AG04450 (cell line): Measurements from ENCODE around the gene GUCA2B. TPM values are rescaled to one million over a fixed set of nuclear protein-coding genes. Genes with fewer than 3 reads are reported as not detected.

Experiments used
- CTCF ChIA-PET: fragments of 300-600, 350-600 bp; formaldehyde crosslinking; extraction: SDS; loops from one replicate; lab custom pipeline; 2022; ENCODE audit warnings: antibody characterized with exemption, inconsistent platforms; lab: Charles Lee
- POLR2A ChIA-PET: fragments of 350-600 bp; formaldehyde crosslinking; extraction: SDS; loops from one replicate; lab custom pipeline; 2021; ENCODE audit warnings: antibody characterized with exemption, inconsistent platforms; lab: Yijun Ruan, JAX
- DNase-seq: peaks from one replicate; pipeline ENCODE4 v3.0.0-alpha.2; 2011; ENCODE audit warnings: low read depth, low spot score
- H3K27ac ChIP-seq: one replicate; pipeline ENCODE4 v1.5.1; 2012; ENCODE audit warnings: low read depth, low read length, control low read depth
- H3K27me3 ChIP-seq: one replicate; pipeline ENCODE4 v1.6.0; 2012; ENCODE audit warnings: low read length; ENCODE audit not compliant: control insufficient read depth, insufficient read depth
- H3K4me3 ChIP-seq: 2 replicates; pipeline ENCODE4 v1.5.1; 2011; ENCODE audit warnings: mild to moderate bottlenecking, low read depth, low read length, control low read depth
- H3K9me3 ChIP-seq: 2 replicates; pipeline ENCODE4 v1.5.1; 2012; ENCODE audit warnings: low read length; ENCODE audit not compliant: control insufficient read depth, insufficient read depth
- polyA plus RNA-seq: library from polyadenylated mRNA; depleted of rRNA; stranded (reverse); fragments of >200 nt; gene quantifications from 2 replicates; pipeline ENCODE4 v1.2.3, GENCODE V29; 2011
- TF ChIP-seq, protein P1 (sequence below): IDR thresholded peaks from 2 replicates; pipeline ENCODE4 v1.5.1; 2011; ENCODE audit warnings: low read depth, low read length, control low read depth, inconsistent platforms

The GUCA2B gene
- polyA plus RNA-seq, 1 experiment, result not detected

DNA sequence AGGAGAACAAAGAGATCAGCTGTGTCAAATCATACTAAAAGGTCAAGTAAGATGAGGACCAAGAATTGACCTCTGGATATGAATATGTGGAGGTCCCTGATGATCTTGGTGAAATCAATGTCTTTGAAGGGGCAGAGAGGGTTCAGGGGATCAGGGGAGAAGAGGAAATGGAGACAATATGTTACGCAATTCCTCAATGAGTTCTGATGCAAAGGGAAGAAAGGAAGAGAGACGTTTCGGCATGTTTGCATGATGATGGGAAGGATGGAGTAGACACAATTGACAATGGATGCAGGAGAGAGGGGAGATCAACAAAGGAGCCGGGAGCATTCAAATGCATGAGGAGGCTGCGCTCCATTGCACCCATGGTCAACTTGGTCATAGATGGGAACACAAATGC is 36.0 kb upstream of the GUCA2B start:
- no peak for DNase-seq
- ChIA-PET POLR2A (no interaction called here), CTCF (no interaction called here)
- H3K9me3 ChIP-seq, result no peaks in the 10 kb centered on the region
- H3K27ac ChIP-seq, result no peak overlapping the region
- H3K27me3 ChIP-seq, result peaks cover 4% of the 10 kb centered on the region
- H3K4me3 ChIP-seq, result no peak overlapping the region
- TF ChIP-seq, protein P1, sequence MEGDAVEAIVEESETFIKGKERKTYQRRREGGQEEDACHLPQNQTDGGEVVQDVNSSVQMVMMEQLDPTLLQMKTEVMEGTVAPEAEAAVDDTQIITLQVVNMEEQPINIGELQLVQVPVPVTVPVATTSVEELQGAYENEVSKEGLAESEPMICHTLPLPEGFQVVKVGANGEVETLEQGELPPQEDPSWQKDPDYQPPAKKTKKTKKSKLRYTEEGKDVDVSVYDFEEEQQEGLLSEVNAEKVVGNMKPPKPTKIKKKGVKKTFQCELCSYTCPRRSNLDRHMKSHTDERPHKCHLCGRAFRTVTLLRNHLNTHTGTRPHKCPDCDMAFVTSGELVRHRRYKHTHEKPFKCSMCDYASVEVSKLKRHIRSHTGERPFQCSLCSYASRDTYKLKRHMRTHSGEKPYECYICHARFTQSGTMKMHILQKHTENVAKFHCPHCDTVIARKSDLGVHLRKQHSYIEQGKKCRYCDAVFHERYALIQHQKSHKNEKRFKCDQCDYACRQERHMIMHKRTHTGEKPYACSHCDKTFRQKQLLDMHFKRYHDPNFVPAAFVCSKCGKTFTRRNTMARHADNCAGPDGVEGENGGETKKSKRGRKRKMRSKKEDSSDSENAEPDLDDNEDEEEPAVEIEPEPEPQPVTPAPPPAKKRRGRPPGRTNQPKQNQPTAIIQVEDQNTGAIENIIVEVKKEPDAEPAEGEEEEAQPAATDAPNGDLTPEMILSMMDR, result no peak

DNA sequence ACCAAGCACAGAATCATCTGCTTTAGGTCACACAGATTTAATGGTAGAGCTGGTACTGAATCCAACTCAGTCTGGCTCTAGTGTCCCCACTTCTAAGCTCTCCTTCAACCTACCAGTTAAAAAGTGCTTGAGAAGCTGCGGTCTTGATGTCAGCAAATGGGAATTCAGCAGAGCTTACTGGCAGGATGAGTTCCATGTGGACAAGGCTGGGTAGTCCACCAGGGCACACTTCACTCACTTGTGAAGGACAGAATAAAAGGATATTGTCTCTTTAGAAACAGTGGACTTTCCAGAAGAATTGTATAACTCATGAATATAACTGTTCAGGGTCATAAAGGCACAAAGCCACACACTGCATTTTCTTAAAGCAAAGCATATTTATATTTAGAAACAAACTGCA is 35.1 kb upstream of the GUCA2B start:
- no peaks in the 10 kb centered on the region for H3K9me3 ChIP-seq
- CTCF ChIA-PET, result no interaction called here
- POLR2A ChIA-PET, result no interaction called here
- TF ChIP-seq, protein P1, result no peak
- H3K4me3 ChIP-seq, result no peak overlapping the region
- H3K27me3 ChIP-seq, result peaks cover 4% of the 10 kb centered on the region
- H3K27ac ChIP-seq, result no peak overlapping the region
- DNase-seq, result no peak

DNA sequence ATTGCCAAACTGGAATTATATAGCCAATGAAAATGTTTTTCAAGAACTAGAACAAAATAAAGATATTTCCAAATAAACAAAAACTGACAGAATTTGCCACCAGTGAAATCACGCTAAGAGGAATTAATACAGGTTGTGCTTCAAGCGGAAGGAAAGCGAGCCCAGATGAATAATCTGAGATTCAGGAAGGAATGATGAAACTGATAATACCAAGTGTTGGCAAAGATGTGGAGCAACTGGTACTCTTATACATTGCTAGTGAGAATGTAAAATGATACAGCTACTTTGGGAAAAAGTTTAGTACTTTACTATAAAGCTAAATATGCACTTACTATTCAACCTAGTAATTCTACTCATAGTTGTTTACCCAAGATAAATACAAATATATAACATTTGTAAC is 30.8 kb upstream of the GUCA2B start:
- TF ChIP-seq, protein P1, result no peak
- Histone ChIP-seq H3K27me3 (no peaks in the 10 kb centered on the region), H3K27ac (no peak overlapping the region), H3K9me3 (no peaks in the 10 kb centered on the region), H3K4me3 (no peak overlapping the region)
- DNase-seq, result no peak
- ChIA-PET CTCF (no interaction called here), POLR2A (no interaction called here)

DNA sequence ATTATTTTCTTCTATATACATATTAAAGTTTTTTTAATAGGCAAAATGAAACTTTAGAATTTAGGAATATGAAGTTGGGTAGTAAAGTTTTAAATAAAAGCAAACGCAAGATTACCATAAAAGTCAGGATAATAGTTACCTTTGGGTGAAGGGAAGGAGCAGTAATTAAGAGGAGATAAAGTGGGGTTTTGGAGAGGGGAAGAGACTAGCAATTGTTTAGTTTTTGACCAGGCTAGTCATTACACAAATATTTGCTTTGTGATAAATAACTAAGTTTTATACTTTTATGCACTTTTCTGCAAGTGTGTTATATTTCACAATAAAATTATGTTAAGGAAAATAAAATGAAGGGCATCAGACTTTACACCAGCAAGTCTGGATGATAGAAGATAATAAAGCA is 27.7 kb upstream of the GUCA2B start:
- Histone ChIP-seq H3K4me3 (no peak overlapping the region), H3K9me3 (no peaks in the 10 kb centered on the region), H3K27ac (no peak overlapping the region), H3K27me3 (peaks cover 20% of the 10 kb centered on the region)
- CTCF ChIA-PET, result interaction anchor here (1.0 kb wide), 1 partner anchor 22 kb away, joined by 3 read pairs; no protein-coding TSS in a partner anchor
- TF ChIP-seq, protein P1, result no peak
- POLR2A ChIA-PET, result no interaction called here
- DNase-seq, result no peak

DNA sequence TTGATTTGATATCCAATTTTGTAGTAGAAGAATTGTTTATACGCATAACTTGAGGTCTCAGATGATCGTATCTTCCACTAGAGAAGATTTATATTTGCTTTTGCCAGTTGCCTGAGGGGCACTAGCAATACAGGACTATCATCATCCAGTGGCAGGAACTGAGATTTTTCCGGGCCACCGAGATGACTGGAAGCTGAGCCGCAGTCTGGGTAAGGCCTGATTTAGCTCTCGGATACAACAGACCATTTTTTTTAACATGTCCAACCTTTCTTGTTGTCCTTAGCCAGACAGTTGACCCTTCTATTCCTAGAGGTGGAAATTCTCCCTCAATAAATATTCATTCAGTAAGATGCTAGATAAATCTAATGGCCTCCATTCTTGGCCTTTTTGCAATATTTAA is 25.4 kb upstream of the GUCA2B start:
- ChIA-PET CTCF (no interaction called here), POLR2A (no interaction called here)

More for the DNA sequence above, 25.4 kb upstream of the GUCA2B start:
- H3K9me3 ChIP-seq, result no peaks in the 10 kb centered on the region
- no peak for DNase-seq
- TF ChIP-seq, protein P1, result no peak
- H3K27ac ChIP-seq, result no peak overlapping the region
- no peak overlapping the region for H3K4me3 ChIP-seq
- peaks cover 21% of the 10 kb centered on the region for H3K27me3 ChIP-seq
